Measurements from ENCODE around the gene ZNF726.
A peak's percentile ranks its signal among the peaks of the same experiment; 100 is the strongest.
"Not testable (repeated sequence)": the region's sequence is repeated elsewhere in the genome, so short reads cannot be mapped to it uniquely, and the experiment has no call there.

ZNF726 gene

DNA sequence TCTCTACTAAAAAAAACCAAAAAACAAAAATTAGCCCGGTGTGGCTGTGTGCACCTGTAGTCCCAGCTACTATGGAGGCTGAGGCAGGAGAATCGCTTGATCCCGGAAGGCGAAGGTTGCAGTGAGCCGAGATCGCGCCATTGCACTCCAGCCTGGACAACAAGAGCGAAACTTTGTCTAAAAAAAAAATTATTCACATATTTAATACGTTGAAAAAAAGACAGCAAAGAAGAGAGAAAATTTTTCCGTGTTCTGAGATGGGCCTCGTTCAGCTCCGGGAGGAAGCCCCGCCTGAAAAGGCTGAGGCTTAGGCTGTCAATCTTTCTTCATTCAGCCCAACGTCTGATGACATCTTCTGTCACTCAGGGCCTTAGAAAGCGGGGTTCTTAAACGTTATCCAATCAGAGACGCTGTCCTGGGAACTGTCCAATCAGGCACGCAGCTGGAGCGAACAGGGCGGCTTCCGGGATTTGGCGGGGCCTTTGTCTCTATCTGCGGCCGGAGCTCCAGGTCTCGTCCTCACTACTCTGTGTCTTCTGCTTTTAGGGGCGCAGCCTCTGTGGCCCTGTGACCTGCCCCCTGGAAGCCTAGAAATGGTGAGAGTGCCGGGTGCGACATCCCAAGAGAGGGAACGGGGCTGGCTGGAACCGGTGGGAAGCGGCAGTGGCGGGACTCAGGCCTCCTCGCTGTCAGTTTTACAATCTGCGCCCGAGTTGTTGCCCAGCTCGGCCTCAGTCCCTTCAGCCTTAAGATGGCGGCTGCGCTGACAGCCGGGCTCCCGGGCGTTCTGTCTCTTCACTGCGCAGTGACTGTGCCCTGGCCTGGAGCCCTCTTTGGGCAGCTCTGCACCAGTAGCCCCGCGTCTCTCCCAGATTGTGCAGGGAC is at the start of gene ZNF726:
ZNF726 (plus strand) TSS at position 485 of the 885 bp plus-strand sequence; CDS start at position 594, 109 bp downstream.
- DNase-seq: peak; percentile 91 to 94

DNA sequence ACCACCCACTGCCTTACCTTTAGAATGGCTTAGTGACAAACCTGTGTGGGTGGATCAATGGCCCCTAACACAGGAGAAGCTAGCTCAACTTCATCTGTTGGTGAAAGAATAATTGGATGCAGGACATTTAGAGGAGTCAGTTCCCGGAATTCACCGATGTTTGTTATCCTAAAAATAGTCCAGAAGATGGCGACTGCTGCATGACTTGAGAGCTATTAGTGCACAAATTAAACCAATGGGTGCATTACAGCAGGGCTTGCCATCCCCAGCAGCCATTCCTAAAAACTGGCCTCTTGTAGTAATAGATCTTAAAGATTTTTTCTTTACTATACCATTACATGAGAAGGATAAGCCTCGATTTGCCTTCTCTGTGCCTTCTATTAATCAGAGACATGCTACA is 46.8 kb upstream of the ZNF726 start:
- DNase-seq: peak in 1 of 2 experiments; percentile 3

DNA sequence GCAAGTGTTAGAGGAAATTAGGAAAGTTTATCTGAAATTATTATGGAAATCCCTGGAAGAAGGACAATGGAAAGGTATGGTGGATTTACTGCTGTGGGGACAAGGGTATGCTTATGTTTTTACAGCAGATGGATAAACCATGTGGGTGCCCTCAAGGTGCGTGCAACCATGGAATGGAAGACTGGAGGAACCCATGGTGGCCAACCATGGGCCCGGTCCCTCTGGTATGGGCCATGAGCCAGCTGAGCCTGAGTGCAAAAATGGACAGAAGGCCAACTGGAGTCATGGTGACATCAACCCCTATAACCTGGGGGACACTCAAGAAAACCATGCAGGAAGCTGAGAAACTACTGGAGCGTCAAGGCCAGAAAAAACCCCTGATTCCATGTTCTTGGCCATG is 46.1 kb upstream of the ZNF726 start:
- no peak for DNase-seq

DNA sequence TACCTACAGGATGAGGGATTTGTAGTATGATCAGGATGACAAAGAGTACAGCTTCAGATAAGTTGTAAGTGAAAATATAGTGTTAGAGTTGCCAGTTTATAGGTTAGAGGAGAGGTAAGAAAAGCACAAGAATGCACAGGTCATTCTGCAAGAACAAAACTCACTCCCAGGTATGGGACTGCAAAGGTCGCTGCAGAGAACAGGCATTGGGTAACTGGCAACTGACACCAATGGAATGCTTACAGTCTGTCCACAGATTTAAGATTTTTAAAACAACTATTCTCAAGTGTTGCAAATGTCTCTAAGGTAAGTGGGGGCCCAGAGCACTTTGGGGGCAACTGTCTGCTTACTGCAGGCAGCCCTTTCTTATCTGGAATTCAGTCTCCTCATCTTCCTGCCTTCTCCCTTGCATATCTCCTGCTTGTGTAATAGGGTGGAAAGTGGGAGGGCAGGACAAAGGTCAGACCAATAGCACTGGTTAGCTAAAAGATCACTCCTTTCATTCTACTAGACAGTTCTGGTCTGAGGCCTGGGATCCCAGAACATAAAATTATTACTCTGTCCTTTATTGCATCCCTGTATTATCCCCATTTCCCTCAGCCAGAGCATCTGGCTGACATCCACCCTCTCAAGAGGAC is 42.3 kb upstream of the ZNF726 start:
- no peak for DNase-seq

DNA sequence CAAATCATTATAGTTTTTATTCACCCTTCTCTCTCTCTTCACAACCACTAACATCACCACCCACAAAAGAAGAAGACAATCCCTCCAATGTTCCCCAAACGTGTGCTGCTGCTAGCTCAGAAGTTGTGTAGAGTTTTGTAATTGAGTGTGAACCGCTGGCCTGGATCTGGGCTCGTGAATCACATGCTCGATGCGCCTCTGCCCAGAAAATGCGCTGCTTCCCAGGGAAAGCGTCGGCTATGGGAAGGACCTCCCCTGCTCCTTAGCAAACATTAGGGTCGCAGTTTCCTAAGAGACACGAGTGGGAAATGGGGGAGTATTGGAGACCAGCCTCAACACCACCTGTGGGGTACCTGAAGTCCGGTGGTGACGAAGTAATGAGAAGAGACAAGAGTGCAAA is 38.4 kb upstream of the ZNF726 start:
- DNase-seq: no peak

DNA sequence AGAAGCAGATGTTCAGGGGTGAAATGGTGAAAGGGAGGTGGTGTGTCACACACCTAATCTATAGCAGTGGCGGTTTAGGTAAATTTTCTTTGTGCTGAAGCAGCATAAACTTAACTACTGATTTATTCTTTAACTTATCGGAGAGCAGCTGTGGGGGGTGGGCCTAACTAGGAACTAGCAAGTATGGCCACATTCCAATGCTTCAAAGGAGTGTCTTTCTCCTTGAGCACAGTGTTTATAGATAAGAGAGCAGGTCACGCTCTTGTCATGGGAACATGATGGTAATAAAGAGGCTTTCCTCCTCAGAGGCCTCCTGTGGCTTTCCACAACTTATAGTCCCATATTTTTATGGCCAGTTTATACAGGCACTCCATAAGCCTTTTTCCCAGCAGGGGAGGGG is 37.9 kb upstream of the ZNF726 start:
- DNase-seq: not testable (repeated sequence)

DNA sequence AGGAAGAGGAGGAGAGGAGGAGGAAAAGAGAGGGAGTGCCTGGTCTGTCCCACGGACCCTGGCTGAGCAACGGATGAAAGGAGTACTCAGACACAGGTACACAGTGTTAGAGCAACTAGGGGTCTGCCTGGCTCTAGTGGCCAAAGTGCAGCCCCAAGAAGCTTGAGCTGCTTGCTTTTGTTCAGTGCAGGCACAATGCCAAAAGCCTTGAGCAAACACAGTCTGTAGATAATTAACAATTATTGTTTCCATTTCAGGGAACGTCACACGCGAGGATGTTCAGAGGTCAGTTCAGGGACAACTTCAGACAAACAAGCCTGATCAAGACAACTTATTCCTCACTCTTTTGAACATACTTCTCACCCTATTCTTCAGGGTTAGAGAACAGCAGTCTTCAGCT is 32.2 kb upstream of the ZNF726 start:
- DNase-seq: no peak

DNA sequence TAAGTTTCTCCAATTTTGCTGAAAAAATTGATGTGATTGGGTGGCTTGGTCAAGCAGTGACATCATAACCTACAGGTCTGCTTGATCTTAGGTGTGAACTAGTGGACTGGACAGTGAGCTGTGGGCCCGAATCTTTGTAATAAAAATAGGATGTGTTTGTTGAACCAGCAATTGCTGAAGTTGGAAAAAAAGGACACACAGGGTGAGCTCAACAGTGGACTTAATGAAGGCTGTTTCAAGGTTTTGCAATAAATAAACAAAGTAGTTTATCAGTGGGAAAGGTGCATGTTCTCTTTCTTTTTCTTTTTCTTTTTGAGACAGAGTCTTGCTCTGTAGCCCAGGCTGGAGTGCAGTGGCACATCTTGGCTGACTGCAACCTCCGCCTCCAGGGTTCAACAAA is 30.3 kb upstream of the ZNF726 start:
- DNase-seq: no peak

DNA sequence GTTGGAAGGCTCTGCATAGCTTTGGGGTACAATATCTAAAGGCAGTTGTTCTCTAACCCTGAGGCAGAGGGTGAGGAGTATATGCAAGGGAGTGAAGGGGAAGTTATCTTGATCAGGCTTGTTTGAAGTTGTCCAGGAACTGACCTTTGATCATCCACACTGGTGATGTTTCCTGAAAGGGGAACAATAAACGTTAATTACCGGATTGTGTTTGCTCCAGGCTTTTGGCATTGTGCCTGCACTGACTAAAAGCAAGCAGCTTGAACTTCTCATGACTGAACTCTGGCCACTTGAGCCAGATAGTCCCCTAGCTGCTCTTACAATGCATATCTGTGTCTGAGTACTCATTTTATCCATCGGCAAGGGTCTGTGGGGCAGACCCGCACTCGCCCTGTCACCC is 27.0 kb upstream of the ZNF726 start:
- no peak for DNase-seq

DNA sequence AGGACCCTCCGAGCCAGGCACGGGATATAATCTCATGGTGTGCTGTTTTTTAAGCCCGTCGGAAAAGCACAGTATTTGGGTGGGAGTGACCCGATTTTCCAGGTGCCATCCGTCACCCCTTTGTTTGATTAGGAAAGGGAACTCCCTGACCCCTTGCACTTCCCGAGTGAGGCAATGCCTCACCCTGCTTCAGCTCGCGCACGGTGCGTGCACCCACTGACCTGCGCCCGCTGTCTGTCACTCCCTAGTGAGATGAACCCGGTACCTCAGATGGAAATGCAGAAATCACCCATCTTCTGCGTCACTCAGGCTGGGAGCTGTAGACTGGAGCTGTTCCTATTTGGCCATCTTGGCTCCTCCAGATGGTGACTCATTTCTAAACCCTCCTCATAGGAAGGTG is 18.6 kb upstream of the ZNF726 start:
- DNase-seq: not testable (repeated sequence)

DNA sequence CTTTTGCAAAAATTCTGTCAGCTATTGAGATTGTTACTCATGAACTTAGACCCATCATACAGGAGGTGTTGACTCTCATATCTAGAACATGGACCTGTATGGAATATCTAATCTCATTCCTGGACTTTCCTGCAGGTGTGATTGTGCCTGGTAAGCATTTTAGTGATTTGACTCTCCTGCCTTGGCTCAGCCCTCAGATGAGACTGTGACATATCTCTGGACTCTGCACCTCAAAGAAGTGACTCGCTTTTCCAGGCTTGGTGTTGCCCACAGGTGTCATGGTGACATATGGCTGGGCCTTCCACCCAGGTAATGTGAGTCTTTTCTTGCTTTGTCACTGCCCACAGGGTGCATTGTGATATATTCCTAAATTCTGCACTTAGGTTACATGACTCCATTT is 17.8 kb upstream of the ZNF726 start:
- DNase-seq: no peak

DNA sequence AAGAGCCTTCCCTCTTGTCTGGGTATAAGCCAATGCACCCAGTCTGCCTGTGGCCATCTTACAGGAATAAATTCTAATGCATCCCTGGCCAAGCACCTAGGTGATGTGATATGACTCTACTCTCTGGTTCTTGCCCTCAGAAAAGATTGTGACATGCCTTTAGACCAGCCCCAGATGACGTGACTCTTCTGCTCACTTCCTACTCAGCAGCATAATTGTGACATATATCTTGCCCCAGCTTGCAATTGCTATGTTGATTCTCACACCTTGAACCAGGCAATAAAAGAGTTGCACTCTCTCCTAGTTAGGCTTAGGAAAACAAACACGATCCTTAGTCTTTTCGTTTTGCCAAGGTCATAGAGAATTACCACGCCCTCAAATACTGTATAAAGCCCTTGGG is 13.3 kb upstream of the ZNF726 start:
- no peak for DNase-seq

DNA sequence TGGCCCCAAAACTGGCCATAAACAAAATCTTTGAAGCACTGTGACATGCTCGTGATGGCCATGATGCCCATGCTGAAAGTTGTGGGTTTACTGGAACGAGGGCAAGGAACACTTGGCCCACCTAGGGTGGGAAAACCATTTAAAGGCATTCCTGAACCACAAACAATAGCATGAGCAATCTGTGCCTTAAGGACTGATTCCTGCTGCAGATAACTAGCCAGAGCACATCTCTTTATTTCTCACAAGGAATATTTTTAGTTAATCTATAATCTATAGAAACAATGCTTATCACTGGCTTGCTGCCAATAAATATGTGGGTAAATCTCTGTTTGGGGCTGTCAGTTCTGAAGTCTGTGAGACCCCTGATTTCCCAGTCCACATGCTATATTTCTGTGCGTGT is 10.3 kb upstream of the ZNF726 start:
- DNase-seq: no peak

DNA sequence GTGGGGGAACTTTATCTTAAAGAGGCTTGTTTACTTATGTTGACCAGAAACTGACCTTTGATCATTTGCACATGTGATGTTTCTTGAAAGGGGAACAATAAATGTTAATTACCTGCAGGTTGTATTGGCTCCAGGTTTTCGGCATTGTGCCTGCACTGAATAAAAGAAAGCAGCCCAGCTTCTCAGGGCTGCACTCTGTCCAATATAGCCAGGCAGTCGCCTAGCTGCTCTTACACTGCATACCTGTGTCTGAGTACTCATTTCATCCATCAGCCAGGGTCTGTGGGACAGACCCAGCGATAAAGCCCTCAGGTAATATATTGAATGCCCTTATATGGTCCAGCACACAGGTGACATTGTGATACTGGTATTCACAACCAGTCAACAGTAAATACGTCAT is 8.9 kb upstream of the ZNF726 start:
- DNase-seq: no peak

DNA sequence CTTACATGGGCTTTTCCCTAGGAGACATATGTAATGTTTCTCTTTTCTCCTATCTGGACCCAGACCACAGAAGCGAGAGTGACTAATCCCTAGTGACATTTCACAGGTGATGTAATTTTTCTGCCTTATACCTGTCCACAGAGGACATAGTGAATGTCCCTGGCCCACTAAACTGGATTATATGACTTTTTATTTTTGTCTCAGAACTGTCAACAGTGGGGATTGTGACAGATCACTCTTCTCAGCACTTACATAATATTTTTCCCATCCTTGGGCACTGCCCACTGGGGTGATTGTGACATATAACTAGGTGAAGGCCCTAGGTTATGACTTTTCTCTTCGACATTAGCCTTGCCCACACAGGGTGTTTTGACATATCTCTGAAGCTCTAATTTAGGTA is 7.9 kb upstream of the ZNF726 start:
- DNase-seq: no peak

DNA sequence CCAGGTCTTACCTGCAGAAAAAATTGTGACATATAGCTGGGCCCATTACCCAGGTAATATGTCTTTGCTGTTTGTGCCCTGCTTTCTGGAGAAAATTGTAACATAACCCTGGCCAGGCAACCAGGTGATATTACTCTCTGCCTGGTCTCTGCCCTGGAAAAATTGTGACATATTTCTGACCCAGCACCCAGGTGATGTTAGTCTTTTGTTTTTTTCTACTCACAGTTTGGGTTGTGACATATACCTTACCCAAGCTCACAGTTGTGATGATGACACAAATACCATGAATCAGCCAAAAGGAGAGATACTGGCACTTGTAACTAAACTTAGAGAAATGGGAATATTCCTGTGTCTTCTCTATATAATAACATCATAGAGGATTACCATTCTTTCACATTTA is 6.5 kb upstream of the ZNF726 start:
- DNase-seq: no peak

DNA sequence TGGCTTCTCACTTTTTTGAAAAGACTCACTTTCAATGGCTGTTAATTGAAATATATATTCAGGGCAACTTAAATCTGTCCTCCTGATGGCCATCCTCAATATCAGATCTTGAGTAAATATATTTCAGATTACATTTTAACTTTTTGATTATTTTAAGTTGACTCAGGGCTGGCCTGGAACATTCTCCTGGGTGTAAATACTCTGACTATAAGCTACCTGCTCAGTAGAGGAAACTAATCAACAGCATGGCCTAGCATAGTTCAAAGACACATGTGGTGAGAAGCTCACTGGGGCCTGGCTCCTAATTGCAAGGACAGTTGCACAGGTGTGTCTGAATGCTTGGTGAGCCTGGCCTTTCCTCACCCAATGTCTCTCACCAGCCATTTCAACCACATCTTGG is 5.5 kb upstream of the ZNF726 start:
- no peak for DNase-seq

DNA sequence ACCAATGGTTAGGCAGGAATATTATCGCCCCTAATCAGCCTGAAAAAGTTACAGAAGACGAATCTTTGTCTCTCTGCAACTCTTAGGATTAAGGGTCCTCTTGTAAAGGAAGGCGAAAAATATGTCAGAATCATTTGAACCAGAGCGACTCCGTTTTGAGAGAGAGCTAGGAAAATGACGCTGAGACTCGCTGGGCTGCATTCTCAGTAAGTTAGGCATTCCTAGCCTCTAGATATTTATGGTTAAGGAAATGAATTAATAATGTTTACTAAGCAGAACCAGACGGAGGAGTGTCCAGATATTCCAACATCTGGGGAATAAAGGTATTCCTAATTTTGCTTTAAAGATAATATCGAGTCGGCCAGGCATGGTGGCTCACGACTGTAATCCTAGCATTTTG is 755 bp upstream of the ZNF726 start:
- no peak for DNase-seq

DNA sequence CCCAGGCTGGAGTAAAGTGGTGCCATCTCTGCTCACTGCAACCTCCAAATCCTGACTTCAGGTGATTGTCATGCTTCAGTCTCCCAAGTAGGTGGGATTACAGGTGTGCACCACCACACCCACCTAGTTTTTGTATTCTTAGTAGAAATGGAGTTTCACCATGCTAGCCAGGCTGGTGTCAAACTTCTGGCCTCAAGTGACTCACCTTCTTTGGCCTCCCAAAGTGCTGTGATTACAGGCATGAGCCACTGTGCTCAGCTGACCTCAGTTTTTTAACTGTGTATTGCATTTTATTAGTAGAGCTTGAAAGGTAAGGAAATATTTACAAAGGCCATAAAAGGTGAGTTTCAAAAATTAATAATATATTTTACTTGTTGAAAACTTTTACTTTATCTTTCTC is 2.3 kb downstream of the ZNF726 start:
- DNase-seq: no peak

DNA sequence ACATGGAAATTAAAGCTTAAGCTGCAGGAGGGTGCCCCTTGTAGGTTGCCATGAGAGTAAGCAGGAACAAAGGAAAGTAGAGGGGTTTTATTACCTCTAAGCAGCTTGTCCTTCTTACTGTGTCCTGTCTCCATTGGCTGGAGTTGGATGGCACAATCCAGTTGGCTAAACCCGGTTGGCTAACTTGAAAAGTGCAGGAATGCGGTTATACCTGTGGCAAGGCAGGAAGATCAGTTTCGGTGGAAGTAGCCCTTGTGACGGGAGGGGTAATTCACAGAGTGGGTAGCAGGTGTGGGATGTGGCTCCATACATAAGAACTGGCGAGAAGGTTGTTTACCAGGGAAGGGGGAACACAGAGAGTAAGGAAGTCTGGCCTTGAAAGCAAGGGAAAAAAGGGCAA is 3.2 kb downstream of the ZNF726 start:
- no peak for DNase-seq

DNA sequence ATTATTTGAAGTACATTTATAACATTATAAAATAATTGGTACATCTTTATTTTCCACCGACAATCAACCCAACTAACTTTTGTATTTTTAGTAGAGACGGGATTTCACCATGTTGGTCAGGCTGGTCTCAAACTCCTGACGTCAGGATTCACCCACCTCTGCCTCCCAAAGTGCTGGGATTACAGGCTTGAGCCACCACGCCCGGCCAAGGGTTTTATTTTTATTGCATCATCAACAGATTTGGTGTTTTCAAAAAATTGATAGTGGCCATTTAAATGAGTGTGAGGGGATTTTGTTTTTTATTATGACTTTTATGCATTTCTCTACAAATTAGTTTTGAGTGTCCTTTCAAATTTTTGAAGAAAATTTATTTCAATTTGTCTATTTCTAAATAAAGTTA is 10.6 kb downstream of the ZNF726 start:
- no peak for DNase-seq

DNA sequence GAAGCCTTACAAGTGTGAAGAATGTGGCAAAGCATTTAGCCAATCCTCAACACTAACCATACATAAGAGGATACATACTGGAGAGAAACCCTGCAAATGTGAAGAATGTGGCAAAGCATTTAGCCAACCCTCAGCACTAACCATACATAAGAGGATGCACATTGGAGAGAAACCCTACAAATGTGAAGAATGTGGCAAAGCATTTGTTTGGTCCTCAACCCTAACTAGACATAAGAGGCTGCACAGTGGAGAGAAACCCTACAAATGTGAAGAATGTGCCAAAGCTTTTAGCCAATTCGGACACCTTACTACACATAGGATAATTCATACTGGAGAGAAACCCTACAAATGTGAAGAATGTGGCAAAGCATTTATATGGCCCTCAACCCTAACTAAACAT is 18.2 kb downstream of the ZNF726 start:
- DNase-seq: no peak

DNA sequence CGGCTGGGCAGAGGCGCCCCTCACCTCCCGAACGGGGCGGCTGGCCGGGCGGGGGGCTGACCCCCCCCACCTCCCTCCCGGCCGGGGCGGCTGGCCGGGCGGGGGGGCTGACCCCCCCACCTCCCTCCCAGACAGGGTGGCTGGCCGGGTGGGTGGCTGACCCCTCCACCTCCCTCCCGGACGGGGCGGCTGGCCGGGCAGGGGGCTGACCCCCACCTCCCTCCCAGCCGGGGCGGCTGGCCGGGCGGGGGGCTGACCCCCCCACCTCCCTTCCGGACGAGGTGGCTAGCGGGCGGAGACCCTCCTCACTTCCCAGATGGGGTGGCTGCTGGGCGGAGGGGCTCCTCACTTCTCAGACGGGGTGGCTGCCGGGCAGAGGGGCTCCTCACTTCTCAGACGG is 22.3 kb downstream of the ZNF726 start:
- not testable (repeated sequence) for DNase-seq

DNA sequence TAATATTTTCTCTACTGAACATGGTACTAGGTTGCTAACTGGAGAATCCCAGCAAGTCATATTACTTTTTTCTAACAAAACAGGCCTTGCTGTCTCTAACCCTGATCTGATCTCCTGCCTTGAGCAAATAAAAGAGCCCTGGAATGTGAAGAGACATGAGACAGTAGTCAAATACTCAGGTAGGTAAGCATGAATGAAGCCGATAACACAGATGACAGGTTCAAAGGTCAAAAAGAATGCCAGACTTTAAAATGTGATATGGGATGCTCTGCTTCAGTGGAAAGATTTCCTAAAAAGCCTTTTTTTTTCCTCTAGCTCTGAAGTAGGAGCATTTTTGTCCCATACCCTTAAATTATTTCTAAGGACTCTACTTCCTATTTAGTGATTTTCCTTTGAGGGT is 28.7 kb downstream of the ZNF726 start:
- DNase-seq: no peak

DNA sequence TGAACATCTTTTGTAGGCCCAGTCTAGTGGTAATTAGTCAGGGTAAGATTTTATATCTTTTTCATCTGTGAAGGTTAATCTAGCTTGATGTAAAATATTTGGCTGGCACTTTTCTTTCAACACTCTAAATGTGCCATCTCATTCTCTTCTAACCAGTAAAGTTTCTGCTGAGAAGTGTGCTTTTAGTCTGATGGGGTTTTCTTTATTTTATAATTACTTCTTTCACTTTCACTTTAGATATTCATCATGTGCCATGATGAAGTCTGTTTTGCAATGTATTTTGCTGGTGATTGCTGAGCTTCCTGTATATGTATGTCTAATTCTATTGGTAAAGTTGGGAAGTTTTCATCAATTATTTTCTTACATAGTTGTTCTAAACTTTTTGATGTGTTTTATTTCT is 31.9 kb downstream of the ZNF726 start:
- no peak for DNase-seq

Measured in NCI-H446 (cell line).